Smooth muscle cell (in vitro differentiated cells): ENCODE results near the gene MAMDC4. TPM values are rescaled to one million over a fixed set of nuclear protein-coding genes. Genes with fewer than 3 reads are reported as not detected.

ENCODE experiments used
- DNase-seq: peaks from one replicate; lab custom pipeline; 2025; ENCODE audit not compliant: unreplicated experiment; lab: John Stamatoyannopoulos, UW
- H2AFZ ChIP-seq: fragments of 200-600 bp; sonication (generic); 2 replicates; pipeline ENCODE4 v1.6.0; 2016; ENCODE audit warnings: antibody characterized with exemption, low read depth, mild to moderate bottlenecking
- H3F3A ChIP-seq: fragments of 200-600 bp; sonication (generic); 2 replicates; pipeline ENCODE4 v1.6.0; 2017; ENCODE audit warnings: antibody characterized with exemption, low read depth
- H3K27ac ChIP-seq: fragments of 200-600 bp; sonication (generic); 2 replicates; pipeline ENCODE4 v1.5.1; 2016; ENCODE audit warnings: low read depth, mild to moderate bottlenecking
- H3K27me3 ChIP-seq: fragments of 200-600 bp; sonication (generic); 2 replicates; pipeline ENCODE4 v1.6.1; 2016; ENCODE audit warnings: low read depth, mild to moderate bottlenecking
- H3K36me3 ChIP-seq: fragments of 200-600 bp; sonication (generic); 2 replicates; pipeline ENCODE4 v1.5.1; 2016; ENCODE audit warnings: low read depth
- H3K4me1 ChIP-seq: fragments of 200-600 bp; sonication (generic); 2 replicates; pipeline ENCODE4 v1.5.1; 2016; ENCODE audit warnings: low read depth
- H3K4me2 ChIP-seq: fragments of 200-600 bp; sonication (generic); 2 replicates; pipeline ENCODE4 v1.6.0; 2016; ENCODE audit warnings: mild to moderate bottlenecking
- H3K4me3 ChIP-seq: fragments of 200-600 bp; sonication (generic); 2 replicates; pipeline ENCODE4 v1.5.1; 2016; ENCODE audit warnings: mild to moderate bottlenecking
- H3K79me2 ChIP-seq: fragments of 200-600 bp; sonication (generic); 2 replicates; pipeline ENCODE4 v1.6.0; 2016; ENCODE audit warnings: low read depth, mild to moderate bottlenecking
- H3K9ac ChIP-seq: fragments of 200-600 bp; sonication (generic); 2 replicates; pipeline ENCODE4 v1.6.0; 2016; ENCODE audit warnings: low read depth
- H3K9me3 ChIP-seq: fragments of 200-600 bp; sonication (generic); replicated peaks from 2 replicates; pipeline ENCODE4 v1.5.1; 2016; ENCODE audit warnings: low read depth
- H4K20me1 ChIP-seq: fragments of 200-600 bp; sonication (generic); 2 replicates; pipeline ENCODE4 v1.6.0; 2016; ENCODE audit warnings: low read depth
- WGBS: methylation state at CpG from one replicate; pipeline ENCODE4 v1.1.7; 2016; ENCODE audit warnings: low lambda C conversion rate; 5-methylcytosine and 5-hydroxymethylcytosine counted together
- polyA plus RNA-seq: library from polyadenylated mRNA; unstranded; fragments of >200 nt; fragmentation: Nextera tagmentation; extraction: Ambion mirVana; gene quantifications from 2 replicates; pipeline ENCODE4 v1.2.1, GENCODE V29; 2016
- total RNA-seq: library from RNA; depleted of rRNA; stranded (reverse); fragments of >200 nt; gene quantifications from 2 replicates; pipeline ENCODE4 v1.2.3, GENCODE V29; 2014
- TF ChIP-seq, protein P1 (sequence below): fragments of 200-600 bp; sonication (generic); IDR thresholded peaks from 2 replicates; pipeline ENCODE4 v1.5.1; 2017; ENCODE audit warnings: borderline replicate concordance, mild to moderate bottlenecking, antibody characterized with exemption; ENCODE audit not compliant: insufficient read depth, poor library complexity, severe bottlenecking

Gene MAMDC4
- total and polyA plus RNA-seq, 2 experiments from 2014 or later: 3.8 to 7.5 TPM

DNA sequence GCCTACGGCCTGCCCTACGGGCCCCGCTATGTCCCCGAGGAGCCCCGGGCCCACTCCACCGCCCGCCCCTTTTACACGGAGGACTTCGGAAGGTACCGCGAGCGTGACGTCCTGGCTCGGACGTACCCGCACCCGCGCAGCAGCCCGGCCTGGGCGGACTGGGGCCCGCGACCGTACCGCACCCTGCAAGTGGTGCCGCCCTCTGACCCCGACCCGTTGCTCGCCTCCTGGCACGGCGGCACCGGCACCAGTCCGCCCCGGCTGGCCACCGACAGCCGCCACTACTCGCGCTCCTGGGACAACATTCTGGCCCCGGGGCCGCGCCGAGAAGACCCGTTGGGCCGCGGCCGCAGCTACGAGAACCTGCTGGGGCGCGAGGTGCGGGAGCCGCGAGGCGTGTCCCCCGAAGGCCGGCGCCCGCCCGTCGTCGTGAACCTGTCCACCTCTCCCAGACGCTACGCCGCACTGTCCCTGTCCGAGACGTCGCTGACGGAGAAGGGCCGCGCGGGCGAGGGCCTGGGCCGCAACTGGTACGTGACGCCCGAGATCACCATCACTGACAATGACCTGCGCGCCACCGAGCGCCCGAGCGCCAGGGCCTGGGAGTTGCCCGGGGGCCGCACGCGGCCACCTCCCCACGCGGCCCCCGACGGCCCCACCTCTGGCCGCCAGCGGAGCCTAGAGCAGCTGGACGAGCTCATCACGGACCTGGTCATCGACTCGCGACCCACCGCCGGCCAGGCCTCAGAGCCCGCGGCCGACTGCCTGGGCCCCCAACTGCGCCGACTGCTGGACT lies 6.5 kb upstream of the MAMDC4 start:
- 83% methylated on average over 66 of the region's 102 CpGs for WGBS
- Histone ChIP-seq H3K9ac (no peak overlapping the region), H3K4me1 (peaks cover 25% of the 10 kb centered on the region), H3F3A (peaks cover 5% of the 10 kb centered on the region), H3K27ac (no peak overlapping the region), H3K4me2 (peak overlapping the region; percentile 51), H3K36me3 (no peaks in the 10 kb centered on the region), H3K79me2 (peaks cover 10% of the 10 kb centered on the region), H3K4me3 (no peak overlapping the region), H3K27me3 (no peaks in the 10 kb centered on the region), H3K9me3 (no peaks in the 10 kb centered on the region), H2AFZ (no peak overlapping the region), H4K20me1 (peaks cover 26% of the 10 kb centered on the region)
- DNase-seq: no peak
- TF ChIP-seq, protein P1, sequence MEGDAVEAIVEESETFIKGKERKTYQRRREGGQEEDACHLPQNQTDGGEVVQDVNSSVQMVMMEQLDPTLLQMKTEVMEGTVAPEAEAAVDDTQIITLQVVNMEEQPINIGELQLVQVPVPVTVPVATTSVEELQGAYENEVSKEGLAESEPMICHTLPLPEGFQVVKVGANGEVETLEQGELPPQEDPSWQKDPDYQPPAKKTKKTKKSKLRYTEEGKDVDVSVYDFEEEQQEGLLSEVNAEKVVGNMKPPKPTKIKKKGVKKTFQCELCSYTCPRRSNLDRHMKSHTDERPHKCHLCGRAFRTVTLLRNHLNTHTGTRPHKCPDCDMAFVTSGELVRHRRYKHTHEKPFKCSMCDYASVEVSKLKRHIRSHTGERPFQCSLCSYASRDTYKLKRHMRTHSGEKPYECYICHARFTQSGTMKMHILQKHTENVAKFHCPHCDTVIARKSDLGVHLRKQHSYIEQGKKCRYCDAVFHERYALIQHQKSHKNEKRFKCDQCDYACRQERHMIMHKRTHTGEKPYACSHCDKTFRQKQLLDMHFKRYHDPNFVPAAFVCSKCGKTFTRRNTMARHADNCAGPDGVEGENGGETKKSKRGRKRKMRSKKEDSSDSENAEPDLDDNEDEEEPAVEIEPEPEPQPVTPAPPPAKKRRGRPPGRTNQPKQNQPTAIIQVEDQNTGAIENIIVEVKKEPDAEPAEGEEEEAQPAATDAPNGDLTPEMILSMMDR: no peak

DNA sequence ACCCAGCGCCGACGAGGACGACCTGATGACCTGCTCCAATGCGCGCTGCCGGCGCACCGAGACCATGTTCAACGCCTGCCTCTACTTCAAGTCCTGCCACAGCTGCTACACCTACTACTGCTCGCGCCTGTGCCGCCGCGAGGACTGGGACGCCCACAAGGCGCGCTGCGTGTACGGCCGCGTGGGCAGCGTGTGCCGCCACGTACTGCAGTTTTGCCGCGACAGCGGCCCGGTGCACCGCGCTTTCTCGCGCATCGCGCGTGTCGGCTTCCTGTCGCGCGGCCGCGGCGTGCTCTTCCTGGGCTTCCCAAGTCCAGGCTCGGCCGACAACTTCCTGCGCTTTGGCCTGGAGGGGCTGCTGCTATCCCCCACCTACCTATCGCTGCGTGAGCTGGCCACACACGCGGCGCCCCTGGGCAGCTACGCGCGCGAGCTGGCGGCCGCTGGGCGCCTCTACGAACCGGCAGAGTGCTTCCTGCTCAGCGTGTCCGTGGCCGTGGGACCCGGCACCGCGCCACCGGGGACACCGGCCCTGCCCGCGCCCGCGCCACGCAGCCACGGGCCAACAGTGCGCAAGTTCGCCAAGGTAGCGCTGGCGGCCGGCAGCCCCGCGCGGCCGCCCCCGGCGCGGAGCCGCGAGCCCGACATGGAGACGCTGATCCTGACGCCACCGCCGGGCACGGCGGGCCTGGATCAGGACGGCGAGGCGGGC lies 5.6 kb upstream of the MAMDC4 start:
- Histone ChIP-seq H4K20me1 (peaks cover 19% of the 10 kb centered on the region), H3K4me3 (peak overlapping the region; percentile 93)
- 17% methylated on average over 94 of the region's 98 CpGs for WGBS

DNA sequence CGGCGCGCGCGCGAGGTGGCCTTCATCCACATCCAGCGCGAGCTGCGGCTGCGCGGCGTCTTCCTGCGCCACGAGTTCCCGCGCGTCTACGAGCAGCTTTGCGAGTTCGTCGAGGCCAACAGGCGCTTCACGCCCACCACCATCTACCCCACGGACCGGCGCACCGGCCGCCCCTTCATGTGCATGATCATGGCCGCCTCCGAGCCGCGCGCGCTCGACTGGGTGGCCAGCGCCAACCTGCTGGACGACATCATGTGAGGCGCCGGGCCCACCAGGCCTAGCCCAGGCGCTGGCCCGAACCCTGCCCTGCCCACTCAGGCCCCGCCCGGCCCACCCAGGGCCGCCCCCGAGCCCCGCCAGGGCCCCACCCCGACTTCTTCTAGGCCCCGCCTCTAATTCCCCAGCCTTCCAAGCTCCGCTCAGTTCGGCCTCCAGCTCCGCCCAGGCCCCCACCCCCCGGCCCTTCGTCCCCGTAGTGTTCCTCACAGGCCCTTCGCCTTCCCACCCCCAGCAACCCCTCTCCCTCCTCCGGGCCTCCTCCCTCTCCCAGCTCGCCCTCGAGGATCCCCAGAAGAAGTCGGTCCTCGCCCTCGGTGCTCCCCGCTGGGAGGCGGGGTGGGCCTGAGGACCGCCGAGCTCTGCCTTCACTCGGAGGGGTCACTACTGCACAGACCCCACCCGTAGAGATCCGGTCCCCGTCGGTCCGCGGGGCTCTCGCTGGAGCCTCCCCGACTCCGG lies 4.9 kb upstream of the MAMDC4 start:
- Histone ChIP-seq H3K4me2 (peak overlapping the region; percentile 100), H3K9ac (no peak overlapping the region), H3F3A (peaks cover 5% of the 10 kb centered on the region), H3K27me3 (no peaks in the 10 kb centered on the region), H4K20me1 (peaks cover 13% of the 10 kb centered on the region), H3K9me3 (no peaks in the 10 kb centered on the region), H3K36me3 (no peaks in the 10 kb centered on the region), H2AFZ (no peak overlapping the region), H3K4me3 (peak overlapping the region; percentile 93), H3K27ac (peak overlapping the region; percentile 86), H3K4me1 (peaks cover 14% of the 10 kb centered on the region), H3K79me2 (peaks cover 14% of the 10 kb centered on the region)
- TF ChIP-seq, protein P1: no peak
- WGBS: 2% methylated on average over 40 of the region's 75 CpGs
- peak; percentile 85 for DNase-seq

More for the DNA sequence above, 5.6 kb upstream of the MAMDC4 start:
- Histone ChIP-seq H3K79me2 (peaks cover 14% of the 10 kb centered on the region), H3K9ac (no peak overlapping the region), H3F3A (peaks cover 5% of the 10 kb centered on the region), H3K4me2 (peak overlapping the region; percentile 100), H3K27ac (peak overlapping the region; percentile 86), H3K4me1 (peaks cover 16% of the 10 kb centered on the region), H3K36me3 (no peaks in the 10 kb centered on the region), H3K9me3 (no peaks in the 10 kb centered on the region), H2AFZ (no peak overlapping the region), H3K27me3 (no peaks in the 10 kb centered on the region)
- DNase-seq: no peak
- TF ChIP-seq, protein P1: no peak
